ENCODE measurements around the gene SMKR1. TPM values are rescaled to one million over a fixed set of nuclear protein-coding genes. Genes with fewer than 3 reads are reported as not detected.

The SMKR1 gene
- total RNA-seq, 2 experiments from 2014 or later, result 2.6 to 3.6 TPM

DNA sequence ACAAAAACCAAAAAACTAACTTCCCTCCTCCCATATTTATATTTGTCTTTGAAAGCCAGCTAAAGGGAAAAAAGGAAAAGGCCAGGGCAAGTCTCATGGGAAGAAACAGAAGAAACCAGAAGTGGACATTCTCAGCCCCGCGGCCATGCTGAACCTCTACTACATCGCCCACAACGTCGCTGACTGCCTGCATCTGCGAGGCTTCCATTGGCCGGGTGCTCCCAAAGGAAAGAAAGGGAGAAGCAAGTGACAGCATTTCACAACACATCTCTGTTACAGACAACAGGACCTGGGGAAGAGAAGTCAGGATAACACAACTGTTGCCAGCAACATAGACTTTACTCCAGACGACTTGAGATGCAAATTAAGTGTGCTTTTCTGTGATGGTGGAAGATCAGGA, 9.9 kb downstream of the SMKR1 start:
- no peak for ATAC-seq

DNA sequence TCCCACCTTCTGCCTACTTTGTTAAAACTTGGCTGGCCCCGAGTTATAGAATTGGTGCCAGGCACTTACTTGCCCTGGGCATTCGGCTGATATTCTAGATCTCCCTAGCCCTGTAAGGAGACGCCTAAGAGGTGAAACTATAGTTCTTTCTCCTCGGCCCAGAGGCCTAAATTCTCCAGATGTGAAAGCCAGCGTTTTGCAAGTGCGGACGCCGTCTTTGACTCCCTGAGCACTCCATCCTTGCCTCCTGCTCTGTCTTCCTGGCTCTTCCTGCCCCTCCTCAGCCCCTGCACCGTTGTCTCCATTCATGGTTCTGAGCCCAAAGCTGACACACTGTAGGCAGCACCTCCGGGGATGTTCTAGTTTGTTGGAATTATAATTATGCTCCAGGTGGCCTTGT, 11.2 kb downstream of the SMKR1 start:
- ChIA-PET CTCF (no interaction called here), POLR2A (no interaction called here)
- no peaks in the 10 kb centered on the region for H3K27me3 Mint-ChIP-seq
- intact Hi-C loops (cut with micrococcal nuclease), result no loop called here
- ATAC-seq, result no peak
- H3K36me3 Mint-ChIP-seq (ENCODE audit: low read depth), result no peaks in the 10 kb centered on the region
- peaks cover 5% of the 10 kb centered on the region for H3K4me1 Mint-ChIP-seq (ENCODE audit: low read depth)
- no peaks in the 10 kb centered on the region for H3K9me3 Mint-ChIP-seq
- TF ChIP-seq, protein P1, sequence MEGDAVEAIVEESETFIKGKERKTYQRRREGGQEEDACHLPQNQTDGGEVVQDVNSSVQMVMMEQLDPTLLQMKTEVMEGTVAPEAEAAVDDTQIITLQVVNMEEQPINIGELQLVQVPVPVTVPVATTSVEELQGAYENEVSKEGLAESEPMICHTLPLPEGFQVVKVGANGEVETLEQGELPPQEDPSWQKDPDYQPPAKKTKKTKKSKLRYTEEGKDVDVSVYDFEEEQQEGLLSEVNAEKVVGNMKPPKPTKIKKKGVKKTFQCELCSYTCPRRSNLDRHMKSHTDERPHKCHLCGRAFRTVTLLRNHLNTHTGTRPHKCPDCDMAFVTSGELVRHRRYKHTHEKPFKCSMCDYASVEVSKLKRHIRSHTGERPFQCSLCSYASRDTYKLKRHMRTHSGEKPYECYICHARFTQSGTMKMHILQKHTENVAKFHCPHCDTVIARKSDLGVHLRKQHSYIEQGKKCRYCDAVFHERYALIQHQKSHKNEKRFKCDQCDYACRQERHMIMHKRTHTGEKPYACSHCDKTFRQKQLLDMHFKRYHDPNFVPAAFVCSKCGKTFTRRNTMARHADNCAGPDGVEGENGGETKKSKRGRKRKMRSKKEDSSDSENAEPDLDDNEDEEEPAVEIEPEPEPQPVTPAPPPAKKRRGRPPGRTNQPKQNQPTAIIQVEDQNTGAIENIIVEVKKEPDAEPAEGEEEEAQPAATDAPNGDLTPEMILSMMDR (IDR thresholded peaks at IDR 0.05), result no peak
- DNase-seq, result no peak
- no peak overlapping the region for H3K4me3 Mint-ChIP-seq
- no peak overlapping the region for H3K27ac Mint-ChIP-seq

More for the DNA sequence above, 9.9 kb downstream of the SMKR1 start:
- H3K4me3 Mint-ChIP-seq, result no peak overlapping the region
- ChIA-PET POLR2A (no interaction called here), CTCF (no interaction called here)
- peaks cover 8% of the 10 kb centered on the region for H3K4me1 Mint-ChIP-seq (ENCODE audit: low read depth)
- intact Hi-C loops (cut with micrococcal nuclease), result no loop called here
- TF ChIP-seq, protein P1 (IDR thresholded peaks at IDR 0.05), result no peak
- H3K27me3 Mint-ChIP-seq, result no peaks in the 10 kb centered on the region
- no peak for DNase-seq
- no peak overlapping the region for H3K27ac Mint-ChIP-seq
- H3K36me3 Mint-ChIP-seq (ENCODE audit: low read depth), result no peaks in the 10 kb centered on the region
- H3K9me3 Mint-ChIP-seq, result no peaks in the 10 kb centered on the region

DNA sequence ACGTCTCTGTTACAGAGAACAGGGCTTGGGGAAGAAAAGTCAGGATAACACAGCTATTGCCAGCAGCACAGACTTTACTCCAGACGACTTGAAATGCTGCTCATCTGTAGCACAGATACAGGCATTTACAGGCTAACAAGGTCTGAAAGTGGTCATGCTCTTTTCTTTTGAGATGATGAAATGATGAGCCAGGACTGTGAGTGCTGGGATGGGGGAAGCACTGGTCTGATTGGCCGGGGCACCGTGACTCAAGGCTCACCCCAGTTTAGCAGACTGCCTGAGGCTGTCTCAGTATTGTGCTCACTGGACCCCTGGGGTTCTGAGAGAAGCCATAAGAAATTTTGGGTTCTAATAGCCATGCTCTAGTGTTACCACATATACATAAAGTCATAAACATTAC, 12.4 kb downstream of the SMKR1 start:
- intact Hi-C loops (cut with micrococcal nuclease), result no loop called here
- DNase-seq (no peak), ATAC-seq (no peak)
- Mint-ChIP-seq H3K9me3 (no peaks in the 10 kb centered on the region), H3K4me1 (ENCODE audit: low read depth) (peaks cover 5% of the 10 kb centered on the region), H3K4me3 (no peak overlapping the region), H3K27me3 (peaks cover 2% of the 10 kb centered on the region), H3K36me3 (ENCODE audit: low read depth) (no peaks in the 10 kb centered on the region), H3K27ac (no peak overlapping the region)
- ChIA-PET CTCF (interaction anchor here (0.9 kb wide), 1 partner anchor 11 kb away, joined by 3 read pairs; no protein-coding TSS in a partner anchor), POLR2A (interaction anchor here (1.3 kb wide), 1 partner anchor 75 kb away, joined by 3 read pairs; no protein-coding TSS in a partner anchor)
- TF ChIP-seq, protein P1 (IDR thresholded peaks at IDR 0.05), result no peak

DNA sequence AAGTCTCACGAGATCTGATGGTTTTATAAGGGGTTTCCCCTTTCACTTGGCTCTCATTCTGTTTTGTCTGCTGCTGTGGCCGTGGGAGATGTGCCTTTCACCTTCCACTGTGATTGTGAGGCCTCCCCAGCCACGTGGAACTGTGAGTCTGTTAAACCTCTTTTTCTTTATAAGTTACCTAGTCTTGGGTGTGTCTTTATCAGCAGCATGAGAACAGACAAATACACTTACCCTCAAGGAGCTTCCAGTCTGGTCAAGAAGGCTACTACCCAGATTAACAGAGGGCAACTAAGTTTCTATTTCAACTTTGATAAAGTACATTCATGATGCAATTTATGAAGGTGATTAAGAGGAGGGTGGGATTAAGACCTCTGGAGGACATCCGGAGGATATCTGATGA, 13.1 kb downstream of the SMKR1 start:
- Mint-ChIP-seq H3K4me1 (ENCODE audit: low read depth) (peaks cover 5% of the 10 kb centered on the region), H3K4me3 (no peak overlapping the region), H3K27ac (no peak overlapping the region), H3K27me3 (peaks cover 5% of the 10 kb centered on the region), H3K36me3 (ENCODE audit: low read depth) (no peaks in the 10 kb centered on the region), H3K9me3 (no peaks in the 10 kb centered on the region)
- ChIA-PET CTCF (interaction anchor here (0.9 kb wide), 1 partner anchor 12 kb away, joined by 3 read pairs; no protein-coding TSS in a partner anchor), POLR2A (interaction anchor here (0.5 to 1.3 kb wide), 2 partner anchors 76 to 267 kb away, joined by 3 read pairs; no protein-coding TSS in a partner anchor)
- TF ChIP-seq, protein P1 (IDR thresholded peaks at IDR 0.05), result no peak
- ATAC-seq (no peak), DNase-seq (no peak)
- intact Hi-C loops (cut with micrococcal nuclease), result no loop called here

DNA sequence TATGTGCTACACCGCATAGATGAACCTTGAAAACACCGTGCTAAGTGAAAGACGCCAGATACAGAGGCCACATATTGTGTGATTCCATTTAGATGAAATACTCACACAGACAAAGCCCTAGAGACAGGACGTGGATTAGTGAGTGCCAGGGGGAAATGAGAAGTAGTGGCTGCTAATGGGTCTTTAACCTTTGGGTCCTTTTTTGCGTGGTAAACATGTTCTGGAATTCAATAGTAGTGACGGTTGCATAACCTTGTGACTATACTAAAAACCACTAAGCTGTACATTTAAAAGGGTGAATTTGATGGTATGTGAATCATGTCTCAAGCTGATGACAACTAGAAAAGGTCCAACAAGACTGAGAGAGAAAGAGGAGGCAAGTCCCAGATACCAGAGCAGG, 15.6 kb downstream of the SMKR1 start:
- ChIA-PET POLR2A (no interaction called here), CTCF (no interaction called here)
- H3K27ac Mint-ChIP-seq, result no peak overlapping the region
- no peak overlapping the region for H3K4me3 Mint-ChIP-seq
- TF ChIP-seq, protein P1 (IDR thresholded peaks at IDR 0.05), result no peak
- H3K36me3 Mint-ChIP-seq (ENCODE audit: low read depth), result no peaks in the 10 kb centered on the region
- peaks cover 12% of the 10 kb centered on the region for H3K27me3 Mint-ChIP-seq
- peaks cover 5% of the 10 kb centered on the region for H3K4me1 Mint-ChIP-seq (ENCODE audit: low read depth)
- no peak for ATAC-seq
- DNase-seq, result no peak
- H3K9me3 Mint-ChIP-seq, result no peaks in the 10 kb centered on the region
- intact Hi-C loops (cut with micrococcal nuclease), result no loop called here

All from activated CD8-positive, alpha-beta T cell treated with anti-CD3 and anti-CD28 coated beads for 36 hours (primary cell).